Right lobe of liver (tissue), 6 donors: ENCODE measurements around the gene ZNF222. TPM values are rescaled to one million over a fixed set of nuclear protein-coding genes. Genes with fewer than 3 reads are reported as not detected.

Experiments used
- ATAC-seq, 4 donors: fragments of 200-7000 bp; cut with Tn5 transposase; one replicate each; pipeline ENCODE4 v1.9.1; 2020; ENCODE audit warnings: mild to moderate bottlenecking in 4 of 4, moderate library complexity in 4 of 4
- DNase-seq, 3 donors: peaks; one replicate each; pipeline ENCODE4 v3.0.0-alpha.2; 2020
- H3K27ac ChIP-seq, 3 donors: fragments of 200-600 bp; one replicate each; pipeline ENCODE4 v1.8.0; 2022
- H3K27me3 ChIP-seq, 2 donors: fragments of 200-600 bp; one replicate each; pipeline ENCODE4 v1.8.0; 2022
- H3K36me3 ChIP-seq, 4 donors: fragments of 200-600 bp; sonication (generic) in 1 of 4; one replicate each; pipeline versions ENCODE4 v1.5.1 to v1.8.0; 2017 to 2022; ENCODE audit warnings: control low read depth in 1 of 4
- H3K4me1 ChIP-seq, 4 donors: fragments of 200-600 bp; sonication (generic) in 1 of 4; one replicate each; pipeline versions ENCODE4 v1.5.1 to v1.8.0; 2017 to 2022; ENCODE audit warnings: control low read depth in 1 of 4
- H3K4me3 ChIP-seq, 3 donors: fragments of 200-600 bp; one replicate each; pipeline ENCODE4 v1.8.0; 2022
- H3K9me3 ChIP-seq, 4 donors: fragments of 200-600 bp; sonication (generic) in 1 of 4; one replicate each; pipeline versions ENCODE4 v1.5.1 to v1.8.0; 2017 to 2022; ENCODE audit warnings: control low read depth in 1 of 4
- POLR2A ChIP-seq: fragments of 450-650 bp; IDR thresholded peaks from one replicate; pipeline ENCODE4 v1.6.1; 2017; ENCODE audit warnings: antibody characterized with exemption, mild to moderate bottlenecking
- WGBS: methylation state at CpG from one replicate; pipeline ENCODE4 v1.1.6; 2018; ENCODE audit warnings: low coverage, low lambda C conversion rate; ENCODE audit not compliant: insufficient coverage; ENCODE audit errors: missing lambda C conversion rate; 5-methylcytosine and 5-hydroxymethylcytosine counted together
- intact Hi-C, 2 donors: fragments of 100-400 bp; cut with DNase I; formaldehyde crosslinking; loops; one replicate each; pipeline versions ENCODE4 v1.11.2 to v1.14.1; 2022
- total RNA-seq, 6 experiments: library from RNA; depleted of rRNA in 2 of 6; stranded (reverse); fragments of >200 nt in 2 of 6; fragmentation: NEBNext Ultra II Directional in 3 of 6; extraction: Animal tissue kit (Norgen Biotek cat#: 25700) in 3 of 6; gene quantifications; one replicate each; pipeline versions ENCODE4 v1.1.0 to v1.2.4, GENCODE V29; 2016 to 2023
- TF ChIP-seq, protein P1 (sequence below), 4 donors: fragments of 200-600 bp in 3 of 4; fragments of 450-650 bp in 1 of 4; IDR thresholded peaks; one replicate each; pipeline versions ENCODE4 v1.5.1 to v1.8.0; 2016 to 2022; ENCODE audit warnings: antibody characterized with exemption in 4 of 4, mild to moderate bottlenecking in 2 of 4
- donor health status: DM: no; HTN: yes; CAD: no.
- donor health status: DM: no; HTN: no; CAD: no.
- donor health status: DM: no; HTN: no; CAD: no.
- donor health status: DM: no; HTN: yes; CAD: no.
- donor health status: DM: no; HTN: yes; CAD: no.

Gene ZNF222
- total RNA-seq, 6 experiments from 2014 or later: 0.87 to 1.8 (median 1.2) TPM

- TF ChIP-seq POLR2A: no peak
- TF ChIP-seq, protein P1, sequence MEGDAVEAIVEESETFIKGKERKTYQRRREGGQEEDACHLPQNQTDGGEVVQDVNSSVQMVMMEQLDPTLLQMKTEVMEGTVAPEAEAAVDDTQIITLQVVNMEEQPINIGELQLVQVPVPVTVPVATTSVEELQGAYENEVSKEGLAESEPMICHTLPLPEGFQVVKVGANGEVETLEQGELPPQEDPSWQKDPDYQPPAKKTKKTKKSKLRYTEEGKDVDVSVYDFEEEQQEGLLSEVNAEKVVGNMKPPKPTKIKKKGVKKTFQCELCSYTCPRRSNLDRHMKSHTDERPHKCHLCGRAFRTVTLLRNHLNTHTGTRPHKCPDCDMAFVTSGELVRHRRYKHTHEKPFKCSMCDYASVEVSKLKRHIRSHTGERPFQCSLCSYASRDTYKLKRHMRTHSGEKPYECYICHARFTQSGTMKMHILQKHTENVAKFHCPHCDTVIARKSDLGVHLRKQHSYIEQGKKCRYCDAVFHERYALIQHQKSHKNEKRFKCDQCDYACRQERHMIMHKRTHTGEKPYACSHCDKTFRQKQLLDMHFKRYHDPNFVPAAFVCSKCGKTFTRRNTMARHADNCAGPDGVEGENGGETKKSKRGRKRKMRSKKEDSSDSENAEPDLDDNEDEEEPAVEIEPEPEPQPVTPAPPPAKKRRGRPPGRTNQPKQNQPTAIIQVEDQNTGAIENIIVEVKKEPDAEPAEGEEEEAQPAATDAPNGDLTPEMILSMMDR (IDR thresholded peaks at IDR 0.05): no peak
- Histone ChIP-seq H3K36me3 (peaks cover 0 to 6% (median 0%) of the 10 kb centered on the region in 4 donors), H3K9me3 (peaks cover 0 to 17% (median 0%) of the 10 kb centered on the region in 4 donors), H3K4me3 (peak overlapping the region; percentile 65 to 70 (median 68)), H3K27me3 (no peaks in the 10 kb centered on the region), H3K4me1 (no peaks in the 10 kb centered on the region), H3K27ac (peak overlapping the region in 2 of 3 donors; percentile 15 to 53)
- ATAC-seq (peak; percentile 28 to 46 (median 32)), DNase-seq (no peak)
- intact Hi-C loops: no loop called here
- WGBS: 3% methylated on average over 12 of the region's 14 CpGs
Observed at GRCh38 chr19:43984687-43985000, 40.5 kb upstream of the ZNF222 start.

- no peaks in the 10 kb centered on the region for H3K4me1 ChIP-seq
- H3K27ac ChIP-seq: no peak overlapping the region
- peaks cover 0 to 5% (median 0%) of the 10 kb centered on the region in 4 donors for H3K9me3 ChIP-seq
- intact Hi-C loops: no loop called here
- peaks cover 0 to 33% (median 16%) of the 10 kb centered on the region in 4 donors for H3K36me3 ChIP-seq
- no peak overlapping the region for H3K4me3 ChIP-seq
- no peaks in the 10 kb centered on the region for H3K27me3 ChIP-seq
- TF ChIP-seq, protein P1 (IDR thresholded peaks at IDR 0.05): no peak
- TF ChIP-seq POLR2A: no peak
- no peak for DNase-seq
- no peak for ATAC-seq
- WGBS: 83% methylated on average over 7 of the region's 10 CpGs
Observed at GRCh38 chr19:43997631-43998290, 27.4 kb upstream of the ZNF222 start.

DNA sequence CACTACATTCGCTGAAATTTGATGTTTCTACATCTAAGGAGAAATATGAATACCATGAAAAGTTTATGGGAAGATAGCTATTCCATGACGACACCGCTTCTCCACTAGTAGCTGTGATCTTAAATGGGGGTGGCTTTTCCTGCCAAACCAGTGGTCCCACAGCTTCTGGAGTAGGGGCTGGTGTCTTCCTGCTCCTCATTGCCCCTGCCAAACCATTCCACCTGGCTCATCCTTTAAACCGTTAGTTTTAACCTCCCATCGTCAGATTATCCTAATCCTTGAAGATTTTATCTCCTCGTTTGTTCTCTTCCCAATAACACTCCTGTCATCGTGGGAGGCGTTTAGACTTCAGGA lies 23.0 kb upstream of the ZNF222 start:
- 14% methylated on average over 8 of the region's 8 CpGs for WGBS
- Histone ChIP-seq H3K4me3 (peak overlapping the region; percentile 68 to 86 (median 78)), H3K4me1 (peaks cover 0 to 8% (median 0%) of the 10 kb centered on the region in 4 donors), H3K27ac (peak overlapping the region in 2 of 3 donors; percentile 41 to 60), H3K9me3 (peaks cover 0 to 9% (median 0%) of the 10 kb centered on the region in 4 donors), H3K36me3 (peaks cover 0 to 2% (median 0%) of the 10 kb centered on the region in 4 donors), H3K27me3 (no peaks in the 10 kb centered on the region)
- ATAC-seq: no peak
- intact Hi-C loops: no loop called here
- TF ChIP-seq, protein P1 (IDR thresholded peaks at IDR 0.05): no peak
- no peak for TF ChIP-seq POLR2A
- DNase-seq: no peak

- Histone ChIP-seq H3K4me1 (peaks cover 0 to 8% (median 0%) of the 10 kb centered on the region in 4 donors), H3K9me3 (peaks cover 0 to 9% (median 0%) of the 10 kb centered on the region in 4 donors), H3K27ac (peak within 1 kb of the TSS; percentile 17 to 64 (median 60)), H3K4me3 (peak within 1 kb of the TSS; percentile 68 to 86 (median 78)), H3K36me3 (peaks cover 0 to 7% (median 1%) of the 10 kb centered on the region in 4 donors), H3K27me3 (no peaks in the 10 kb centered on the region)
- intact Hi-C loops: no loop called here
- peak; percentile 88 to 94 (median 93) for DNase-seq
- TF ChIP-seq, protein P1 (IDR thresholded peaks at IDR 0.05): no peak
- TF ChIP-seq POLR2A: peak; percentile 29
- ATAC-seq: peak; percentile 99 to 100 (median 100)
- WGBS: 0% methylated on average over 17 of the region's 48 CpGs
Observed at GRCh38 chr19:44002566-44003460, 22.4 kb upstream of the ZNF222 start, which contains the start of gene ZNF230. Gene ZNF230, plus strand, starts transcription at chr19:44002957. Its CDS starts 4,122 bp downstream, at chr19:44007079.
